A549 (cell line): ENCODE results near the gene GH2.

Experiments
- BCL3 ChIP-seq: fragments of >200 bp; sonication (Bioruptor Twin); formaldehyde crosslinking; IDR thresholded peaks from 3 replicates; pipeline ENCODE4 v1.6.1; 2016
- CTCF ChIP-seq: fragments of >200 bp; sonication (Bioruptor Twin); formaldehyde crosslinking; IDR thresholded peaks from 3 replicates; pipeline ENCODE4 v1.5.1; 2016
- FOSL2 ChIP-seq, 2 experiments: fragments of 450-650 bp in 1 of 2; fragments of >200 bp in 1 of 2; sonication (Bioruptor Twin) in 1 of 2; formaldehyde crosslinking; IDR thresholded peaks; 2 replicates each; pipeline versions ENCODE4 v1.5.0 to v1.6.1; 2016 to 2020; ENCODE audit warnings: mild to moderate bottlenecking in 1 of 2, moderate library complexity in 1 of 2
- POLR2A ChIP-seq: IDR thresholded peaks from 2 replicates; pipeline ENCODE4 v1.6.1; 2012; ENCODE audit warnings: mild to moderate bottlenecking, low read length
- RFX5 ChIP-seq: fragments of 450-650 bp; IDR thresholded peaks from 2 replicates; pipeline ENCODE4 v1.7.1; 2014; ENCODE audit warnings: antibody characterized with exemption, mild to moderate bottlenecking, moderate library complexity
- SMC3 ChIP-seq: fragments of >200 bp; sonication (Bioruptor Twin); formaldehyde crosslinking; IDR thresholded peaks from 3 replicates; pipeline ENCODE4 v1.6.1; 2018; ENCODE audit warnings: inconsistent platforms
- USF2 ChIP-seq: fragments of 450-650 bp; IDR thresholded peaks from 2 replicates; pipeline ENCODE4 v1.6.1; 2014; ENCODE audit warnings: antibody characterized with exemption

GRCh38 chr17:63830278-63830677 lies 51.5 kb downstream of the GH2 start:
- TF ChIP-seq FOSL2 (IDR thresholded peaks at IDR 0.05) (no peak), FOSL2 (CRISPR knock-in tag; IDR thresholded peaks at IDR 0.05) (no peak), POLR2A (no peak), CTCF (no peak), BCL3 (no peak), SMC3 (no peak), USF2 (no peak), RFX5 (no peak)
